ENCODE results near the gene AQP9.

Gene AQP9

GRCh38 chr15:58146211-58146610 is 8.0 kb downstream of the AQP9 start:
- POLR2A ChIA-PET = no interaction called here
- CTCF ChIA-PET = no interaction called here
- no peak for TF ChIP-seq CTCF (IDR thresholded peaks at IDR 0.05; ENCODE audit: control extremely low read depth, extremely low read depth, low read depth, missing control alignments)
- no peak for DNase-seq (ENCODE audit: extremely low spot score)

- POLR2A ChIA-PET = no interaction called here
- DNase-seq (ENCODE audit: extremely low spot score) = no peak
- CTCF ChIA-PET = no interaction called here
- TF ChIP-seq CTCF (IDR thresholded peaks at IDR 0.05; ENCODE audit: control extremely low read depth, extremely low read depth, low read depth, missing control alignments) = no peak
These were observed 8.6 kb downstream of the AQP9 start for GRCh38 chr15:58146749-58147148.

GRCh38 chr15:58147171-58147611 is 9.0 kb downstream of the AQP9 start:
- TF ChIP-seq CTCF (IDR thresholded peaks at IDR 0.05; ENCODE audit: control extremely low read depth, extremely low read depth, low read depth, missing control alignments) = no peak
- ChIA-PET POLR2A (no interaction called here), CTCF (no interaction called here)
- DNase-seq (ENCODE audit: extremely low spot score) = no peak

- no peak for TF ChIP-seq CTCF (IDR thresholded peaks at IDR 0.05; ENCODE audit: control extremely low read depth, extremely low read depth, low read depth, missing control alignments)
- no peak for DNase-seq (ENCODE audit: extremely low spot score)
- ChIA-PET POLR2A (no interaction called here), CTCF (no interaction called here)
These were observed 9.9 kb downstream of the AQP9 start for GRCh38 chr15:58148120-58148519.

GRCh38 chr15:58148633-58149445 is 10.7 kb downstream of the AQP9 start:
- CTCF ChIA-PET = no interaction called here
- no peak for TF ChIP-seq CTCF (IDR thresholded peaks at IDR 0.05; ENCODE audit: control extremely low read depth, extremely low read depth, low read depth, missing control alignments)
- POLR2A ChIA-PET = no interaction called here
- DNase-seq (ENCODE audit: extremely low spot score) = no peak

GRCh38 chr15:58154769-58155168 is 16.6 kb downstream of the AQP9 start:
- POLR2A ChIA-PET = no interaction called here
- CTCF ChIA-PET = no interaction called here
- no peak for DNase-seq (ENCODE audit: extremely low spot score)
- no peak for TF ChIP-seq CTCF (IDR thresholded peaks at IDR 0.05; ENCODE audit: control extremely low read depth, extremely low read depth, low read depth, missing control alignments)

Measured in GM10248 (cell line).